ENCODE data around the gene TIMM29. TPM values are rescaled to one million over a fixed set of nuclear protein-coding genes. Genes with fewer than 3 reads are reported as not detected.

TIMM29 gene
- total and polyA plus RNA-seq, 2 of the 13 experiments (the other 11 are each of a cell fraction or from before 2014, with no cell fraction given), result 7.1 to 33.8 TPM

GRCh38 chr19:10960314-10961072, 31.9 kb downstream of the TIMM29 start, which contains the start of gene SMARCA4 (continued):
- TF ChIP-seq ONECUT2 (CRISPR knock-in tag; IDR thresholded peaks at IDR 0.05) (peak; percentile 59; the same call in 1 of the 2 replicates), WIZ (CRISPR knock-in tag; IDR thresholded peaks at IDR 0.05) (0 out of 2 replicates have a peak, but pooled peaks have one; percentile 37), GPN1 (CRISPR knock-in tag; IDR thresholded peaks at IDR 0.05; ENCODE audit: borderline replicate concordance) (no peak; the same call in 1 of the 2 replicates), POGZ (CRISPR knock-in tag; IDR thresholded peaks at IDR 0.05) (no peak), GTF2F1 (IDR thresholded peaks at IDR 0.05; ENCODE audit: low read length) (no peak), SALL1 (CRISPR knock-in tag; IDR thresholded peaks at IDR 0.05) (peak; percentile 73), SIX4 (CRISPR knock-in tag; IDR thresholded peaks at IDR 0.05) (no peak; the same call in 1 of the 2 replicates), NR2F2 (IDR thresholded peaks at IDR 0.05; ENCODE audit: borderline replicate concordance, low read depth) (peak; percentile 67; the same call in 1 of the 2 replicates), GZF1 (CRISPR knock-in tag; IDR thresholded peaks at IDR 0.05) (peak; percentile 36; the same call in 1 of the 2 replicates), ZNF343 (CRISPR knock-in tag; IDR thresholded peaks at IDR 0.05) (peak; percentile 59; the same call in 1 of the 2 replicates), ZBTB20 (CRISPR knock-in tag; IDR thresholded peaks at IDR 0.05; ENCODE audit: borderline replicate concordance, low read depth) (0 out of 2 replicates have a peak, but pooled peaks have one; percentile 38), RORA (CRISPR knock-in tag; IDR thresholded peaks at IDR 0.05) (no peak), ZGPAT (CRISPR knock-in tag; IDR thresholded peaks at IDR 0.05) (peak; percentile 91; the same call in 1 of the 2 replicates), HOXA3 (CRISPR knock-in tag; IDR thresholded peaks at IDR 0.05) (peak; percentile 58), ZNF232 (CRISPR knock-in tag; IDR thresholded peaks at IDR 0.05; ENCODE audit: borderline replicate concordance) (peak; percentile 87; the same call in 1 of the 2 replicates), ZNF766 (CRISPR knock-in tag; IDR thresholded peaks at IDR 0.05; ENCODE audit: borderline replicate concordance) (0 out of 2 replicates have a peak, but pooled peaks have one; percentile 30), ZNF691 (CRISPR knock-in tag; IDR thresholded peaks at IDR 0.05; ENCODE audit: borderline replicate concordance, low read depth) (0 out of 2 replicates have a peak, but pooled peaks have one; percentile 30), TAF15 (IDR thresholded peaks at IDR 0.05; ENCODE audit: low read depth, low read length, poor library complexity, severe bottlenecking) (peak; percentile 26), SPEN (CRISPR knock-in tag; IDR thresholded peaks at IDR 0.05; ENCODE audit: low read depth) (peak; percentile 86; the same call in 1 of the 2 replicates), NFYC (CRISPR knock-in tag; IDR thresholded peaks at IDR 0.05) (no peak; the same call in 1 of the 2 replicates), ATF3 (CRISPR knock-in tag; IDR thresholded peaks at IDR 0.05) (peak; percentile 8; the same call in 1 of the 2 replicates), ZNF124 (CRISPR knock-in tag; IDR thresholded peaks at IDR 0.05) (peak; percentile 71; the same call in 1 of the 2 replicates), ZNF841 (CRISPR knock-in tag; IDR thresholded peaks at IDR 0.05; ENCODE audit: borderline replicate concordance) (no peak), ARHGAP35 (CRISPR knock-in tag; IDR thresholded peaks at IDR 0.05; ENCODE audit: borderline replicate concordance) (peak; percentile 82; the same call in 1 of the 2 replicates), ZFX (CRISPR knock-in tag; IDR thresholded peaks at IDR 0.05; ENCODE audit: low read depth) (peak; percentile 99), ZNF614 (CRISPR knock-in tag; IDR thresholded peaks at IDR 0.05; ENCODE audit: borderline replicate concordance) (peak; percentile 47; the same call in 1 of the 2 replicates), RFXAP (CRISPR knock-in tag; IDR thresholded peaks at IDR 0.05; ENCODE audit: borderline replicate concordance) (peak; percentile 60; the same call in 1 of the 2 replicates), POLR2A (IDR thresholded peaks at IDR 0.05; ENCODE audit: insufficient read depth in 1 of 2, low read depth in 2 of 2, low read length in 2 of 2) (peak; percentile 77 to 86)

Measured in HepG2 (cell line).